A549 (cell line): Measurements from ENCODE around the gene PPM1B.

Experiments used
- ATOH8 ChIP-seq: fragments of 250-450 bp; sonication (Bioruptor Pico); IDR thresholded peaks from 2 replicates; pipeline ENCODE4 v1.5.0; 2020; ENCODE audit warnings: low read depth, mild to moderate bottlenecking, moderate library complexity
- CHD4 ChIP-seq: fragments of 200-600 bp; sonication (generic); IDR thresholded peaks from 2 replicates; pipeline ENCODE4 v1.6.1; 2016; ENCODE audit warnings: antibody characterized with exemption, mild to moderate bottlenecking, borderline replicate concordance
- CTCF ChIP-seq: fragments of >200 bp; sonication (Bioruptor Twin); formaldehyde crosslinking; IDR thresholded peaks from 3 replicates; pipeline ENCODE4 v1.5.1; 2016
- FOSL2 ChIP-seq, 2 experiments: fragments of 450-650 bp in 1 of 2; fragments of >200 bp in 1 of 2; sonication (Bioruptor Twin) in 1 of 2; formaldehyde crosslinking; IDR thresholded peaks; 2 replicates each; pipeline versions ENCODE4 v1.5.0 to v1.6.1; 2016 to 2020; ENCODE audit warnings: mild to moderate bottlenecking in 1 of 2, moderate library complexity in 1 of 2
- JUNB ChIP-seq: fragments of >200 bp; sonication (Bioruptor Twin); formaldehyde crosslinking; IDR thresholded peaks from 2 replicates; pipeline ENCODE4 v1.6.1; 2016
- NFE2L2 ChIP-seq: fragments of 150-350 bp; conservative IDR thresholded peaks from 2 replicates; pipeline ENCODE4 v1.6.1; 2014; ENCODE audit warnings: low read length
- NR3C1 ChIP-seq: fragments of >200 bp; sonication (Bioruptor Twin); formaldehyde crosslinking; IDR thresholded peaks from 3 replicates; pipeline ENCODE4 v1.6.1; 2017
- RCOR1 ChIP-seq: fragments of 150-350 bp; IDR thresholded peaks from 2 replicates; pipeline ENCODE4 v1.6.1; 2014; ENCODE audit warnings: antibody characterized with exemption, low read length, low read depth
- REST ChIP-seq: fragments of 200-600 bp; sonication (generic); IDR thresholded peaks from 2 replicates; pipeline ENCODE4 v1.6.1; 2016; ENCODE audit warnings: antibody characterized with exemption, mild to moderate bottlenecking, moderate library complexity
- SMC3 ChIP-seq: fragments of >200 bp; sonication (Bioruptor Twin); formaldehyde crosslinking; IDR thresholded peaks from 3 replicates; pipeline ENCODE4 v1.6.1; 2018; ENCODE audit warnings: inconsistent platforms
- TP53 ChIP-seq: fragments of 250-450 bp; sonication (Bioruptor Pico); IDR thresholded peaks from 2 replicates; pipeline ENCODE4 v1.5.0; 2021; ENCODE audit warnings: mild to moderate bottlenecking, moderate library complexity

DNA sequence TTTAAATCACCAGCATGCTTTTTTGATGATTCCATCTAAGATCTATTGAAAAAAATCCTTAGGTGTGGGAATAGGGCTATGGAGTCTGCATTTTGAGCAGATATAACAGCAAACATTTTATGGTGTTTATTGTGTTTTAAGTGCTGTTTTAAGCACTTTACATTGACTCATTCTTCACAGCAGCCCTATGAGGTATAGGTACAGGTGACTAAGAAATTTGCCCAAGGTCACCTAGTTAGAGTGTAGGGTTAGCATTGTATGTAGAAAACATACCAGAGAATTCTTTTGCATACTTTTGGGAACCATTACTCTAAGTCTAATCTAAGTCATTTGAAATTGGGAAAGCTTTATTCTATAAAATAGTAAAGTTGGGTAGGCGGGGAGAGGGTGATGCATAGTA is 31.3 kb downstream of the PPM1B start:
- TF ChIP-seq RCOR1: no peak
- TF ChIP-seq CTCF: no peak
- TF ChIP-seq ATOH8: no peak
- no peak for TF ChIP-seq FOSL2 (IDR thresholded peaks at IDR 0.05)
- no peak for TF ChIP-seq FOSL2 (CRISPR knock-in tag; IDR thresholded peaks at IDR 0.05)
- TF ChIP-seq TP53 (CRISPR knock-in tag): no peak
- no peak for TF ChIP-seq NR3C1
- TF ChIP-seq REST: no peak
- no peak for TF ChIP-seq JUNB
- no peak for TF ChIP-seq SMC3
- no peak for TF ChIP-seq NFE2L2
- TF ChIP-seq CHD4: no peak
